Keratinocyte (primary cell): ENCODE results near the gene PLAAT3. TPM values are rescaled to one million over a fixed set of nuclear protein-coding genes. Genes with fewer than 3 reads are reported as not detected.

Experiments used
- DNase-seq: peaks from one replicate; pipeline ENCODE4 v3.0.0-alpha.2; 2011; ENCODE audit warnings: low read depth, missing footprints, low spot score
- FAIRE-seq: peaks from 2 replicates; lab custom pipeline; 2011; peaks lifted over from hg19 to GRCh38; lab: Jason Lieb, UNC
- H2AFZ ChIP-seq: 2 replicates; pipeline ENCODE4 v1.6.0; 2012; ENCODE audit warnings: low read length, control low read depth, inconsistent platforms; ENCODE audit not compliant: control insufficient read depth
- H3K27ac ChIP-seq: 2 replicates; pipeline ENCODE4 v1.5.1; 2011; ENCODE audit warnings: low read length; ENCODE audit not compliant: control insufficient read depth, insufficient read depth
- H3K27me3 ChIP-seq: 3 replicates; pipeline ENCODE4 v1.6.0; 2011; ENCODE audit warnings: low read length; ENCODE audit not compliant: control insufficient read depth, insufficient read depth; ENCODE audit errors: extremely low read depth
- H3K36me3 ChIP-seq, 2 experiments: 2 replicates in 1 of 2; 3 replicates in 1 of 2; pipeline ENCODE4 v1.5.1; 2011; ENCODE audit warnings: low read length in 2 of 2, mild to moderate bottlenecking in 1 of 2; ENCODE audit not compliant: control insufficient read depth in 2 of 2, insufficient read depth in 2 of 2; ENCODE audit errors: extremely low read depth in 1 of 2
- H3K4me1 ChIP-seq: 3 replicates; pipeline ENCODE4 v1.5.1; 2011; ENCODE audit warnings: low read length; ENCODE audit not compliant: control insufficient read depth, insufficient read depth; ENCODE audit errors: extremely low read depth
- H3K4me2 ChIP-seq: 3 replicates; pipeline ENCODE4 v1.6.0; 2011; ENCODE audit warnings: low read depth, low read length; ENCODE audit not compliant: control insufficient read depth, insufficient read depth; ENCODE audit errors: extremely low read depth
- H3K4me3 ChIP-seq, 3 experiments: fragments of 200-600 bp in 1 of 3; sonication (generic) in 1 of 3; 2 replicates in 2 of 3; 3 replicates in 1 of 3; pipeline ENCODE4 v1.5.1; 2011 to 2016; ENCODE audit warnings: low read length in 3 of 3, mild to moderate bottlenecking in 3 of 3, control low read depth in 2 of 3, inconsistent platforms in 1 of 3, low read depth in 1 of 3, mixed read lengths in 1 of 3, mixed run types in 1 of 3, moderate library complexity in 1 of 3; ENCODE audit not compliant: control insufficient read depth in 2 of 3, insufficient read depth in 2 of 3; ENCODE audit errors: extremely low read depth in 1 of 3
- H3K79me2 ChIP-seq: 2 replicates; pipeline ENCODE4 v1.6.0; 2012; ENCODE audit warnings: low read length; ENCODE audit not compliant: control insufficient read depth, insufficient read depth
- H3K9ac ChIP-seq: 3 replicates; pipeline ENCODE4 v1.6.0; 2011; ENCODE audit warnings: low read length; ENCODE audit not compliant: control insufficient read depth, insufficient read depth; ENCODE audit errors: extremely low read depth
- H3K9me1 ChIP-seq: 3 replicates; pipeline ENCODE4 v1.6.0; 2011; ENCODE audit warnings: low read length; ENCODE audit not compliant: control insufficient read depth, insufficient read depth; ENCODE audit errors: extremely low read depth
- H3K9me3 ChIP-seq: 2 replicates; pipeline ENCODE4 v1.5.1; 2012; ENCODE audit warnings: low read depth, low read length; ENCODE audit not compliant: control insufficient read depth
- H4K20me1 ChIP-seq: 3 replicates; pipeline ENCODE4 v1.6.0; 2011; ENCODE audit warnings: low read length; ENCODE audit not compliant: control insufficient read depth, insufficient read depth; ENCODE audit errors: extremely low read depth
- EZH2 ChIP-seq: IDR thresholded peaks from one replicate; pipeline ENCODE4 v1.6.1; 2012; ENCODE audit warnings: inconsistent platforms, mild to moderate bottlenecking, low read length, moderate library complexity
- dilution Hi-C: fragments of 300-500 bp; cut with MboI; formaldehyde crosslinking; loops from one replicate; pipeline ENCODE4 v1.7.0; 2020; ENCODE audit warnings: low sequenced_read_pairs; ENCODE audit not compliant: extremely low pct_ligation_motif_present
- polyA plus RNA-seq, 5 experiments: library from polyadenylated mRNA; depleted of rRNA in 3 of 5; stranded (reverse) in 3 of 5; stranded (forward) in 1 of 5; unstranded in 1 of 5; fragments of >200 nt; gene quantifications; 1 replicate in 1 of 5; 2 replicates in 3 of 5; 3 replicates in 1 of 5; pipeline versions ENCODE4 v1.2.1 to v1.2.3, GENCODE V29; 2011 to 2012; ENCODE audit warnings: missing spikeins in 2 of 5, low read depth in 1 of 5, low replicate concordance in 1 of 5
- TF ChIP-seq, protein P1 (sequence below), 3 experiments: IDR thresholded peaks in 1 of 3; conservative IDR thresholded peaks in 1 of 3; optimal IDR thresholded peaks in 1 of 3; 2 replicates in 2 of 3; 3 replicates in 1 of 3; pipeline versions ENCODE3 to v1.5.1; 2011; ENCODE audit warnings: low read length in 3 of 3, mild to moderate bottlenecking in 3 of 3, moderate library complexity in 2 of 3, control low read depth in 1 of 3, inconsistent platforms in 1 of 3; ENCODE audit not compliant: insufficient read depth in 2 of 3; ENCODE audit errors: extremely low read depth in 1 of 3

PLAAT3 gene
- polyA plus RNA-seq, 1 donor (not counting 4 experiments of a cell fraction or from before 2014, with no cell fraction given) = 0.20 TPM

DNA sequence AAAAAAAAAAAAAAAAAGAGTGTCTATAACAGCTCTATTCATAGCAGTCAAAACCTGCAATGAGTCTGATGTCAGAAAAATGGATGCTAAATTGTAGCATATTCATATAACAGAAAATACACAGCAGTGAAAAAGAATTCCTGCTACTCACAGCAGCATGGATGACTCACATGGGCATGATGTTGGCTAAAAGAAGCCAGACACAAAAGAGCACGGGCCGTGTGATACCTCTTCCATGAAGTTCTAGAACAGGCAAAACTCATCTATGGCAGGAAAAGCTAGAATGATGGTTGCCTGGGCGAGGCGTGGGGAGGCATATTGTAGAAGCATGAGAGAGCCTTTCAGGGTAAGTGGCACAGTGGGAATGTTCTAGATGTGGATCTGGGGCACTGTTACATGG is 18.9 kb downstream of the PLAAT3 start:
- H4K20me1 ChIP-seq = no peaks in the 10 kb centered on the region
- TF ChIP-seq, protein P1, sequence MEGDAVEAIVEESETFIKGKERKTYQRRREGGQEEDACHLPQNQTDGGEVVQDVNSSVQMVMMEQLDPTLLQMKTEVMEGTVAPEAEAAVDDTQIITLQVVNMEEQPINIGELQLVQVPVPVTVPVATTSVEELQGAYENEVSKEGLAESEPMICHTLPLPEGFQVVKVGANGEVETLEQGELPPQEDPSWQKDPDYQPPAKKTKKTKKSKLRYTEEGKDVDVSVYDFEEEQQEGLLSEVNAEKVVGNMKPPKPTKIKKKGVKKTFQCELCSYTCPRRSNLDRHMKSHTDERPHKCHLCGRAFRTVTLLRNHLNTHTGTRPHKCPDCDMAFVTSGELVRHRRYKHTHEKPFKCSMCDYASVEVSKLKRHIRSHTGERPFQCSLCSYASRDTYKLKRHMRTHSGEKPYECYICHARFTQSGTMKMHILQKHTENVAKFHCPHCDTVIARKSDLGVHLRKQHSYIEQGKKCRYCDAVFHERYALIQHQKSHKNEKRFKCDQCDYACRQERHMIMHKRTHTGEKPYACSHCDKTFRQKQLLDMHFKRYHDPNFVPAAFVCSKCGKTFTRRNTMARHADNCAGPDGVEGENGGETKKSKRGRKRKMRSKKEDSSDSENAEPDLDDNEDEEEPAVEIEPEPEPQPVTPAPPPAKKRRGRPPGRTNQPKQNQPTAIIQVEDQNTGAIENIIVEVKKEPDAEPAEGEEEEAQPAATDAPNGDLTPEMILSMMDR (optimal IDR thresholded peaks at IDR 0.05 in 1 of 3, IDR thresholded peaks at IDR 0.05 in 1 of 3, conservative IDR thresholded peaks at IDR 0.05 in 1 of 3; ENCODE audit: extremely low read depth in 1 of 3, insufficient read depth in 2 of 3, low read length in 3 of 3) = no peak
- TF ChIP-seq EZH2 = no peak
- DNase-seq = no peak
- no peak overlapping the region for H3K27ac ChIP-seq
- no peak overlapping the region for H2AFZ ChIP-seq
- no peaks in the 10 kb centered on the region for H3K9me1 ChIP-seq
- H3K4me1 ChIP-seq = no peaks in the 10 kb centered on the region
- no peaks in the 10 kb centered on the region for H3K79me2 ChIP-seq
- dilution Hi-C loops = no loop called here
- no peaks in the 10 kb centered on the region for H3K36me3 ChIP-seq
- H3K4me2 ChIP-seq = no peak overlapping the region
- H3K4me3 ChIP-seq = no peak overlapping the region
- H3K9me3 ChIP-seq = no peaks in the 10 kb centered on the region
- no peaks in the 10 kb centered on the region for H3K27me3 ChIP-seq
- H3K9ac ChIP-seq = no peak overlapping the region
- no peak for FAIRE-seq

DNA sequence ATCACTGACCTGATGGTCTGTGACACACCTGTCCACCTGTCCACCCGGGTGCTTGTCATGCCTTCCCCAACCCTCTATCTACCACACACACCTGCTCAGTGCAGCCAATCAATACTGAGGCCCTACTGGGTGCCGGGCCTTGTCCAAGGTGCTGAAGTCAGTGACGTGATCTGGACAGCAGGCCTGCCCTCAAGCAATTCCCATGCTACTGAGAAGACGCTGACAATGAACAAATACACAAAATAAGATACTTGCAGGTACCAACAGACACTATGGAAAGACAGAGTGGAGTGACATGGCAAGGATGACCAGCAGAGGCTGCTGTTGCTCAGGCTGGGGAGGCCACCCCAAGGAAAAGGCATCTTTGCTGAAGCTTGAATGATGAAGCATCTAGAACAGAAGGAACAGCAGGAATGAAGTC is 21.2 kb downstream of the PLAAT3 start:
- no peak for TF ChIP-seq EZH2
- TF ChIP-seq, protein P1 (optimal IDR thresholded peaks at IDR 0.05 in 1 of 3, IDR thresholded peaks at IDR 0.05 in 1 of 3, conservative IDR thresholded peaks at IDR 0.05 in 1 of 3; ENCODE audit: extremely low read depth in 1 of 3, insufficient read depth in 2 of 3, low read length in 3 of 3) = peak; percentile 75 to 89 (median 81)
- H3K27me3 ChIP-seq = no peaks in the 10 kb centered on the region
- H3K36me3 ChIP-seq = no peaks in the 10 kb centered on the region
- no peak for DNase-seq
- no peaks in the 10 kb centered on the region for H3K4me1 ChIP-seq
- no peak for FAIRE-seq
- no peak overlapping the region for H3K4me2 ChIP-seq
- dilution Hi-C loops = no loop called here
- H3K4me3 ChIP-seq = no peak overlapping the region
- H3K27ac ChIP-seq = no peak overlapping the region
- H4K20me1 ChIP-seq = no peaks in the 10 kb centered on the region
- H3K9ac ChIP-seq = no peak overlapping the region
- H3K9me1 ChIP-seq = no peaks in the 10 kb centered on the region
- H2AFZ ChIP-seq = no peak overlapping the region
- no peaks in the 10 kb centered on the region for H3K9me3 ChIP-seq
- no peaks in the 10 kb centered on the region for H3K79me2 ChIP-seq
